CD4-positive, alpha-beta T cell treated with Interleukin-6 at 100 ng/mL for 8 hours (primary cell): ENCODE data around the gene ATAD2B.

Source experiments
- DNase-seq: peaks from one replicate; pipeline ENCODE4 v3.0.0-alpha.2; 2020; ENCODE audit warnings: mixed read lengths, low spot score

Gene ATAD2B

DNA sequence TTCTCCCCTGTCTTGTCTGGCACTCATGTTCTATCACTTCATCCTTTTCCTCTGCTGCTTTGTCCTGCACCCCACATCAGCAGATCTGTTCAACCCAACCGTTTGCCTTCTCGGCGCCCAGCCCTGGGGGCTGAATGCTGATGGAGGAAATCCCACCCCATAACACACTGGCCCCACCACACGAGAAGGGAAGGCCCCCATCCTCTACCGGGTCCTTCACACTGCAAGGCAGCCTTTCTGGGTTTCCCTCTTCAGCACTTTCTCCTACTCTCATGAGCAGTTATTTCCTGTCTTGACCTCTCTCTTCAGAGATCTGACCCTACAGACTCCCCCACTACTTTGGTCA is 227.4 kb downstream of the ATAD2B start:
- DNase-seq: no peak

GRCh38 chr2:23698721-23699579 is 228.0 kb downstream of the ATAD2B start:
- DNase-seq: no peak
